HepG2 (cell line): ENCODE data around the gene ZNF3. TPM values are rescaled to one million over a fixed set of nuclear protein-coding genes. Genes with fewer than 3 reads are reported as not detected.

ENCODE experiments used
- CERS6 ChIP-seq: sonication (generic); formaldehyde crosslinking; IDR thresholded peaks from 2 replicates; pipeline ENCODE4 v1.5.0; 2020; ENCODE audit warnings: missing genetic modification reagents
- CHCHD3 ChIP-seq: sonication (generic); formaldehyde crosslinking; IDR thresholded peaks from 2 replicates; pipeline ENCODE4 v1.8.0; 2022; ENCODE audit warnings: mild to moderate bottlenecking, missing genetic modification reagents, moderate library complexity
- GRHL1 ChIP-seq: sonication (generic); formaldehyde crosslinking; conservative IDR thresholded peaks from 2 replicates; pipeline ENCODE4 v1.8.0; 2022; ENCODE audit warnings: missing genetic modification reagents
- GTF2F1 ChIP-seq: fragments of 150-350 bp; IDR thresholded peaks from 2 replicates; pipeline ENCODE4 v1.6.1; 2014; ENCODE audit warnings: low read length
- HDAC2 ChIP-seq: sonication (generic); formaldehyde crosslinking; IDR thresholded peaks from 2 replicates; pipeline ENCODE4 v1.4.0; 2020; ENCODE audit warnings: missing genetic modification reagents
- LCORL ChIP-seq, 2 experiments: fragments of 450-650 bp in 1 of 2; sonication (generic) in 1 of 2; formaldehyde crosslinking in 1 of 2; IDR thresholded peaks; 2 replicates each; pipeline versions ENCODE4 v1.5.0 to v1.6.1; 2017 to 2020; ENCODE audit warnings: antibody characterized with exemption in 1 of 2, missing genetic modification reagents in 1 of 2
- MIER2 ChIP-seq: IDR thresholded peaks from 2 replicates; pipeline ENCODE4 v1.6.1; 2016; ENCODE audit warnings: missing biosample characterization, missing genetic modification reagents
- NCOA1 ChIP-seq: sonication (generic); formaldehyde crosslinking; IDR thresholded peaks from 2 replicates; pipeline ENCODE4 v1.9.0; 2021; ENCODE audit warnings: missing genetic modification reagents
- REL ChIP-seq: sonication (generic); formaldehyde crosslinking; conservative IDR thresholded peaks from 2 replicates; pipeline ENCODE4 v1.8.0; 2022; ENCODE audit warnings: mild to moderate bottlenecking, missing genetic modification reagents, moderate library complexity
- SMARCC2 ChIP-seq: fragments of 450-650 bp; IDR thresholded peaks from 2 replicates; pipeline ENCODE4 v1.6.1; 2017; ENCODE audit warnings: antibody characterized with exemption, mild to moderate bottlenecking
- TARDBP ChIP-seq: sonication (generic); formaldehyde crosslinking; IDR thresholded peaks from 2 replicates; pipeline ENCODE4 v1.8.0; 2022; ENCODE audit warnings: mild to moderate bottlenecking, missing genetic modification reagents
- TEAD3 ChIP-seq: optimal IDR thresholded peaks from 2 replicates; pipeline ENCODE3; 2016; ENCODE audit warnings: borderline replicate concordance
- TFE3 ChIP-seq: IDR thresholded peaks from 2 replicates; pipeline ENCODE4 v1.6.1; 2016
- XRCC5 ChIP-seq: fragments of 200-400 bp; formaldehyde crosslinking; optimal IDR thresholded peaks from 2 replicates; pipeline ENCODE3; 2017; ENCODE audit warnings: mild to moderate bottlenecking, low read length
- ZMAT3 ChIP-seq: sonication (generic); formaldehyde crosslinking; conservative IDR thresholded peaks from 2 replicates; pipeline ENCODE4 v1.7.0; 2021; ENCODE audit warnings: missing genetic modification reagents
- ZNF10 ChIP-seq: sonication (generic); formaldehyde crosslinking; IDR thresholded peaks from 2 replicates; pipeline ENCODE4 v1.4.0; 2020; ENCODE audit warnings: mild to moderate bottlenecking, low read depth, missing genetic modification reagents, borderline replicate concordance
- ZNF136 ChIP-seq: sonication (generic); formaldehyde crosslinking; IDR thresholded peaks from 2 replicates; pipeline ENCODE4 v1.8.1; 2022; ENCODE audit warnings: low read depth, mild to moderate bottlenecking, moderate library complexity, missing genetic modification reagents
- ZNF292 ChIP-seq: sonication (generic); formaldehyde crosslinking; IDR thresholded peaks from 2 replicates; pipeline ENCODE4 v1.8.1; 2022; ENCODE audit warnings: mild to moderate bottlenecking, low read depth, missing genetic modification reagents, borderline replicate concordance
- ZNF383 ChIP-seq: sonication (generic); formaldehyde crosslinking; IDR thresholded peaks from 2 replicates; pipeline ENCODE4 v1.4.0; 2020; ENCODE audit warnings: missing genetic modification reagents, mild to moderate bottlenecking, borderline replicate concordance
- ZNF501 ChIP-seq: sonication (generic); formaldehyde crosslinking; IDR thresholded peaks from 2 replicates; pipeline ENCODE4 v1.5.1; 2020; ENCODE audit warnings: mild to moderate bottlenecking, moderate library complexity, missing genetic modification reagents
- ZNF543 ChIP-seq: sonication (generic); formaldehyde crosslinking; IDR thresholded peaks from 2 replicates; pipeline ENCODE4 v1.4.0; 2020; ENCODE audit warnings: mild to moderate bottlenecking, missing genetic modification reagents
- ZNF557 ChIP-seq: sonication (generic); formaldehyde crosslinking; IDR thresholded peaks from 2 replicates; pipeline ENCODE4 v1.4.0; 2020; ENCODE audit warnings: missing genetic modification reagents
- ZNF589 ChIP-seq: sonication (generic); formaldehyde crosslinking; conservative IDR thresholded peaks from 2 replicates; pipeline ENCODE4 v1.8.0; 2022; ENCODE audit warnings: mild to moderate bottlenecking, moderate library complexity, missing genetic modification reagents
- ZNF724P ChIP-seq: sonication (generic); formaldehyde crosslinking; IDR thresholded peaks from 2 replicates; pipeline ENCODE4 v1.8.0; 2022; ENCODE audit warnings: missing genetic modification reagents, borderline replicate concordance
- ZNF788 ChIP-seq: sonication (generic); formaldehyde crosslinking; IDR thresholded peaks from 2 replicates; pipeline ENCODE4 v1.5.0; 2020; ENCODE audit warnings: mild to moderate bottlenecking, missing genetic modification reagents, borderline replicate concordance
- ZNF841 ChIP-seq: sonication (generic); formaldehyde crosslinking; IDR thresholded peaks from 2 replicates; pipeline ENCODE4 v1.8.1; 2023; ENCODE audit warnings: missing genetic modification reagents, borderline replicate concordance
- ZNF878 ChIP-seq: sonication (generic); formaldehyde crosslinking; IDR thresholded peaks from 2 replicates; pipeline ENCODE4 v1.8.1; 2023; ENCODE audit warnings: mild to moderate bottlenecking, missing genetic modification reagents, moderate library complexity
- polyA plus RNA-seq, 8 experiments: library from polyadenylated mRNA; depleted of rRNA in 3 of 8; stranded (reverse) in 7 of 8; unstranded in 1 of 8; fragments of >200 nt; fragmentation: Illumina TruSeq in 4 of 8; extraction: Trizol in 4 of 8; gene quantifications; 2 replicates each; pipeline versions ENCODE4 v1.2.1 to v1.2.3, GENCODE V29; 2011 to 2016; ENCODE audit warnings: low read depth in 4 of 8, missing spikeins in 1 of 8, mixed read lengths in 1 of 8; ENCODE audit not compliant: insufficient read depth in 1 of 8
- total RNA-seq, 5 experiments: library from RNA; depleted of rRNA; stranded (reverse); fragments of >200 nt; fragmentation: Illumina TruSeq; extraction: Trizol; gene quantifications; 2 replicates each; pipeline ENCODE4 v1.2.3, GENCODE V29; 2016; ENCODE audit warnings: low read depth in 1 of 5

The ZNF3 gene
- total and polyA plus RNA-seq, 2 of the 13 experiments (the other 11 are each of a cell fraction or from before 2014, with no cell fraction given) = 33.7 to 56.9 TPM

- TF ChIP-seq ZNF383 (CRISPR knock-in tag) (no peak), ZNF136 (CRISPR knock-in tag) (0 out of 2 replicates have a peak, but pooled peaks have one; percentile 2), CHCHD3 (no peak), ZNF10 (no peak), ZNF543 (CRISPR knock-in tag) (no peak), REL (CRISPR knock-in tag) (peak; percentile 28; the same call in 1 of the 2 replicates), ZNF841 (CRISPR knock-in tag) (no peak), GTF2F1 (no peak), TARDBP (peak; percentile 31; the same call in 1 of the 2 replicates), ZNF292 (CRISPR knock-in tag) (no peak), LCORL (IDR thresholded peaks at IDR 0.05) (0 out of 2 replicates have a peak, but pooled peaks have one; percentile 61), LCORL (CRISPR knock-in tag; IDR thresholded peaks at IDR 0.05) (no peak; the same call in 1 of the 2 replicates), GRHL1 (CRISPR knock-in tag) (no peak), HDAC2 (CRISPR knock-in tag) (peak; percentile 21), TEAD3 (CRISPR knock-in tag) (peak; percentile 51), TFE3 (peak; percentile 23; the same call in 1 of the 2 replicates), CERS6 (CRISPR knock-in tag) (no peak), ZNF724P (CRISPR knock-in tag) (no peak), ZNF788 (CRISPR knock-in tag) (peak; percentile 83; the same call in 1 of the 2 replicates), MIER2 (CRISPR knock-in tag) (no peak), NCOA1 (CRISPR knock-in tag) (no peak), SMARCC2 (no peak), ZNF557 (CRISPR knock-in tag) (no peak; the same call in 1 of the 2 replicates), ZNF501 (CRISPR knock-in tag) (peak; percentile 84), ZNF589 (CRISPR knock-in tag) (no peak), ZNF878 (CRISPR knock-in tag) (0 out of 2 replicates have a peak, but pooled peaks have one; percentile 59), XRCC5 (peak; percentile 16), ZMAT3 (CRISPR knock-in tag) (0 out of 2 replicates have a peak, but pooled peaks have one; percentile 20)
Measured at GRCh38 chr7:100119072-100119969, 37.8 kb upstream of the ZNF3 start, which contains the start of the genes CNPY4 and TAF6 (continued).
